IMR-90 (cell line): ENCODE data around the gene NFIA. TPM values are rescaled to one million over a fixed set of nuclear protein-coding genes. Genes with fewer than 3 reads are reported as not detected.

Experiments
- ATAC-seq: fragments of 200-7000 bp; cut with Tn5 transposase; 2 replicates; pipeline ENCODE4 v1.9.1; 2020; ENCODE audit warnings: low read depth, mild to moderate bottlenecking, moderate library complexity
- BruUV-seq: library from RNA; stranded (reverse); fragments of 400-500 nt; replicated peaks from 2 replicates; lab custom pipeline; 2021; lab: Mats Ljungman, UMichigan
- CTCF ChIA-PET: fragments of 300-600 bp; formaldehyde crosslinking; extraction: SDS; loops from one replicate; lab custom pipeline; 2021; ENCODE audit warnings: antibody characterized with exemption; lab: Yijun Ruan, JAX
- POLR2A ChIA-PET: fragments of 300-600 bp; sonication (Branson Sonifier 250); formaldehyde crosslinking; loops from one replicate; lab custom pipeline; 2022; ENCODE audit warnings: antibody characterized with exemption; ENCODE audit not compliant: unreplicated experiment; lab: Charles Lee
- DNase-seq: peaks from one replicate; pipeline ENCODE4 v3.0.0; 2013
- H2AFZ ChIP-seq: replicated peaks from 2 replicates; pipeline ENCODE3; 2013; ENCODE audit warnings: low read length, mild to moderate bottlenecking; ENCODE audit not compliant: poor library complexity
- H2AK5ac ChIP-seq: 2 replicates; pipeline ENCODE4 v1.6.1; 2013; ENCODE audit warnings: low read depth, low read length, inconsistent platforms
- H2AK9ac ChIP-seq: replicated peaks from 2 replicates; pipeline ENCODE3; 2013; ENCODE audit warnings: mild to moderate bottlenecking, low read depth, low read length, moderate library complexity; ENCODE audit not compliant: poor library complexity
- H2BK120ac ChIP-seq: 2 replicates; pipeline ENCODE4 v1.6.1; 2013; ENCODE audit warnings: low read depth, low read length, inconsistent platforms
- H2BK15ac ChIP-seq: 3 replicates; pipeline ENCODE4 v1.6.1; 2013; ENCODE audit warnings: low read depth, low read length, inconsistent platforms
- H2BK20ac ChIP-seq: 2 replicates; pipeline ENCODE4 v1.6.1; 2013; ENCODE audit warnings: low read depth, mild to moderate bottlenecking, inconsistent platforms, low read length, moderate library complexity
- H2BK5ac ChIP-seq: 2 replicates; pipeline ENCODE4 v1.6.1; 2013; ENCODE audit warnings: mild to moderate bottlenecking, low read depth, low read length, inconsistent platforms; ENCODE audit not compliant: poor library complexity, severe bottlenecking
- H3K14ac ChIP-seq: replicated peaks from 2 replicates; pipeline ENCODE4 v1.6.1; 2013; ENCODE audit warnings: low read depth, low read length, inconsistent platforms
- H3K18ac ChIP-seq: 2 replicates; pipeline ENCODE4 v1.6.1; 2013; ENCODE audit warnings: low read depth, low read length, control low read depth
- H3K23ac ChIP-seq: 2 replicates; pipeline ENCODE4 v1.6.1; 2013; ENCODE audit warnings: low read depth, low read length, inconsistent platforms
- H3K27ac ChIP-seq: 2 replicates; pipeline ENCODE4 v1.5.1; 2013; ENCODE audit warnings: mild to moderate bottlenecking, control low read depth, low read length; ENCODE audit not compliant: insufficient read depth
- H3K27me3 ChIP-seq: 2 replicates; pipeline ENCODE4 v1.6.1; 2013; ENCODE audit warnings: low read length; ENCODE audit not compliant: control insufficient read depth, insufficient read depth
- H3K36me3 ChIP-seq: 2 replicates; pipeline ENCODE4 v1.6.1; 2013; ENCODE audit warnings: low read length, mixed read lengths; ENCODE audit not compliant: control insufficient read depth, insufficient read depth
- H3K4ac ChIP-seq: 2 replicates; pipeline ENCODE4 v1.6.1; 2013; ENCODE audit warnings: low read depth, low read length, inconsistent platforms
- H3K4me1 ChIP-seq: 2 replicates; pipeline ENCODE4 v1.6.1; 2013; ENCODE audit warnings: low read length, mixed read lengths; ENCODE audit not compliant: control insufficient read depth, insufficient read depth
- H3K4me2 ChIP-seq: 2 replicates; pipeline ENCODE4 v1.6.1; 2013; ENCODE audit warnings: low read depth, mild to moderate bottlenecking, control low read depth, low read length, moderate library complexity
- H3K4me3 ChIP-seq: 2 replicates; pipeline ENCODE4 v1.5.1; 2013; ENCODE audit warnings: low read depth, mild to moderate bottlenecking, control low read depth, low read length, moderate library complexity; ENCODE audit not compliant: insufficient read depth
- H3K56ac ChIP-seq: 2 replicates; pipeline ENCODE4 v1.6.1; 2013; ENCODE audit warnings: low read length, inconsistent platforms; ENCODE audit not compliant: insufficient read depth; ENCODE audit errors: extremely low read depth
- H3K79me1 ChIP-seq, 2 experiments: 2 replicates each; pipeline ENCODE4 v1.6.1; 2013; ENCODE audit warnings: low read length in 2 of 2, inconsistent platforms in 1 of 2, low read depth in 1 of 2
- H3K9ac ChIP-seq: 2 replicates; pipeline ENCODE4 v1.6.1; 2013; ENCODE audit warnings: low read depth, low read length, control low read depth
- H3K9me1 ChIP-seq: 2 replicates; pipeline ENCODE4 v1.6.1; 2013; ENCODE audit warnings: low read length, inconsistent platforms; ENCODE audit not compliant: insufficient read depth
- H3K9me3 ChIP-seq: 2 replicates; pipeline ENCODE4 v1.6.1; 2013; ENCODE audit warnings: low read length; ENCODE audit not compliant: control insufficient read depth, insufficient read depth
- H4K20me1 ChIP-seq: 2 replicates; pipeline ENCODE4 v1.6.1; 2013; ENCODE audit warnings: low read length, inconsistent platforms; ENCODE audit not compliant: insufficient read depth
- H4K5ac ChIP-seq: 2 replicates; pipeline ENCODE4 v1.6.1; 2013; ENCODE audit warnings: mild to moderate bottlenecking, low read depth, low read length, control low read depth
- H4K8ac ChIP-seq, 2 experiments: 2 replicates each; pipeline ENCODE4 v1.6.1; 2013; ENCODE audit warnings: low read depth in 2 of 2, low read length in 2 of 2, control low read depth in 1 of 2, inconsistent platforms in 1 of 2
- H4K91ac ChIP-seq: 2 replicates; pipeline ENCODE4 v1.6.1; 2013; ENCODE audit warnings: low read depth, low read length, inconsistent platforms; ENCODE audit not compliant: insufficient read depth
- BHLHE40 ChIP-seq: fragments of 150-350 bp; IDR thresholded peaks from 2 replicates; pipeline ENCODE4 v1.6.1; 2016; ENCODE audit warnings: mild to moderate bottlenecking, low read depth, low read length
- CEBPB ChIP-seq: IDR thresholded peaks from 2 replicates; pipeline ENCODE4 v1.6.1; 2012; ENCODE audit warnings: low read depth, low read length, improper control_type of control experiment
- CHD1 ChIP-seq: IDR thresholded peaks from 2 replicates; pipeline ENCODE4 v1.6.1; 2012; ENCODE audit warnings: low read depth, low read length, improper control_type of control experiment
- MAZ ChIP-seq: IDR thresholded peaks from 2 replicates; pipeline ENCODE4 v1.6.1; 2012; ENCODE audit warnings: low read depth, mild to moderate bottlenecking, low read length, improper control_type of control experiment, moderate library complexity, borderline replicate concordance
- NFE2L2 ChIP-seq: fragments of 150-350 bp; IDR thresholded peaks from 2 replicates; pipeline ENCODE4 v1.6.1; 2016; ENCODE audit warnings: low read depth, mild to moderate bottlenecking, low read length
- POLR2A ChIP-seq: IDR thresholded peaks from 2 replicates; pipeline ENCODE4 v1.6.1; 2012; ENCODE audit warnings: mild to moderate bottlenecking, low read depth, low read length
- RAD21 ChIP-seq: IDR thresholded peaks from 2 replicates; pipeline ENCODE4 v1.6.1; 2012; ENCODE audit warnings: low read length, improper control_type of control experiment
- RCOR1 ChIP-seq: IDR thresholded peaks from 2 replicates; pipeline ENCODE4 v1.6.1; 2012; ENCODE audit warnings: mild to moderate bottlenecking, low read length, improper control_type of control experiment; ENCODE audit not compliant: insufficient replicate concordance
- RFX5 ChIP-seq: IDR thresholded peaks from 2 replicates; pipeline ENCODE4 v1.8.0; 2012; ENCODE audit warnings: low read depth, mild to moderate bottlenecking, low read length, moderate library complexity
- SMC3 ChIP-seq: fragments of 150-350 bp; IDR thresholded peaks from 2 replicates; pipeline ENCODE4 v1.6.1; 2016; ENCODE audit warnings: low read depth, mild to moderate bottlenecking, antibody characterized with exemption, low read length, moderate library complexity
- WGBS, 2 experiments: methylation state at CpG; one replicate each; pipeline versions ENCODE4 v1.1.5 to v1.1.7; 2013; ENCODE audit warnings: missing lambda C conversion rate in 2 of 2; ENCODE audit not compliant: insufficient read length in 1 of 2; ENCODE audit errors: extremely low coverage in 2 of 2; 5-methylcytosine and 5-hydroxymethylcytosine counted together
- dilution Hi-C: fragments of 300-500 bp; cut with HindIII; formaldehyde crosslinking; loops from one replicate; pipeline ENCODE4 v1.14.3; 2018; ENCODE audit warnings: low sequenced_read_pairs; ENCODE audit not compliant: unreplicated experiment
- in situ Hi-C: fragments of 300-500 bp; cut with MboI; formaldehyde crosslinking; loops from 3 replicates; pipeline ENCODE4 v1.14.3; 2019; ENCODE audit warnings: low sequenced_read_pairs, inconsistent platforms, mixed read lengths
- intact Hi-C: fragments of 100-400 bp; cut with micrococcal nuclease; formaldehyde crosslinking; loops from 2 replicates; pipeline ENCODE4 v1.10.0; 2022
- polyA plus RNA-seq, 3 experiments: library from polyadenylated mRNA; depleted of rRNA; stranded (reverse); fragments of >200 nt; gene quantifications; 2 replicates each; pipeline ENCODE4 v1.2.3, GENCODE V29; 2012; ENCODE audit warnings: low replicate concordance in 1 of 3
- total RNA-seq: library from RNA; depleted of rRNA; stranded (reverse); fragments of >200 nt; gene quantifications from 2 replicates; pipeline ENCODE4 v1.2.3, GENCODE V29; 2012
- TF ChIP-seq, protein P1 (sequence below): fragments of 150-350 bp; IDR thresholded peaks from 2 replicates; pipeline ENCODE4 v1.6.1; 2016; ENCODE audit warnings: low read depth, mild to moderate bottlenecking, low read length, moderate library complexity, borderline replicate concordance

The NFIA gene
- total and polyA plus RNA-seq, 2 of the 4 experiments (the other 2 are of a cell fraction), result 1.6 to 2.2 TPM

DNA sequence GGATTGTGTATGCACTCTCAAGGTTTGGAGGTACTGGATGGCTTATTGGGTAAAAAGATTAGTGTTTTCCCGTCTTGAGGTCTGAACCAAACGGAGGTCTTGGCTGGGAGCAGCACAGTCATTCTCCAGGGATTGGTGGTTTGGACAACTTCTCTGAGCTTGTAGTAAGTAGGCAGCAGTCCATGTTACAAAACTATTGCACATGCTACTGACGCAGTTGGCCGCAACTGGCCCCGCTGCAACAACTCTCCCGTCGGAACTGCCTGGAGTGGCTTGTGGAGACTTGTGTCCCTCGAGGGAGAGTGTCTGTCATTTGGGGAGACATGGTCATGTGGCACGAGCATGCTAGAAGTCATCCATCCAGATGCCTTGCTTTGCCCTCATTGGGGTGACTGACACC, 366.6 kb downstream of the NFIA start:
- H3K9me1 ChIP-seq, result no peaks in the 10 kb centered on the region
- no peak overlapping the region for H3K56ac ChIP-seq
- no peaks in the 10 kb centered on the region for H3K36me3 ChIP-seq
- H2BK15ac ChIP-seq, result no peak overlapping the region
- DNase-seq (no peak), ATAC-seq (no peak)
- H4K20me1 ChIP-seq, result no peaks in the 10 kb centered on the region
- H2BK120ac ChIP-seq, result no peak overlapping the region
- in situ Hi-C loops, result loop anchor here (5.0 kb wide), 1 partner anchor 407 kb away; no protein-coding TSS in a partner anchor
- no peak overlapping the region for H4K5ac ChIP-seq
- H3K79me1 ChIP-seq, result no peaks in the 10 kb centered on the region
- H3K9me3 ChIP-seq, result no peaks in the 10 kb centered on the region
- H2BK20ac ChIP-seq, result no peak overlapping the region
- no peak overlapping the region for H2AK9ac ChIP-seq
- no peak overlapping the region for H2AFZ ChIP-seq
- no peak overlapping the region for H3K27ac ChIP-seq
- no peak overlapping the region for H3K14ac ChIP-seq
- no peaks in the 10 kb centered on the region; the same call in 1 of the 2 replicates for H3K27me3 ChIP-seq
- H3K18ac ChIP-seq, result no peak overlapping the region
- no peak overlapping the region for H2AK5ac ChIP-seq
- no peak overlapping the region for H3K4me2 ChIP-seq
- no TSS peak for BruUV-seq
- ChIA-PET CTCF (no interaction called here), POLR2A (no interaction called here)
- H3K4ac ChIP-seq, result no peak overlapping the region
- no peak overlapping the region for H3K23ac ChIP-seq
- no peak overlapping the region for H3K4me3 ChIP-seq
- H3K9ac ChIP-seq, result no peak overlapping the region
- H4K8ac ChIP-seq, result no peak overlapping the region
- peaks cover 2% of the 10 kb centered on the region; the same call in 1 of the 2 replicates for H3K4me1 ChIP-seq
- no peak overlapping the region for H2BK5ac ChIP-seq
- no peak for TF ChIP-seq CEBPB
- TF ChIP-seq RAD21, result no peak
- no peak for TF ChIP-seq CHD1
- TF ChIP-seq MAZ, result no peak
- no peak for TF ChIP-seq NFE2L2
- no peak for TF ChIP-seq SMC3
- no peak for TF ChIP-seq RFX5
- TF ChIP-seq POLR2A, result no peak
- TF ChIP-seq RCOR1, result no peak
- no peak for TF ChIP-seq BHLHE40
- TF ChIP-seq, protein P1, sequence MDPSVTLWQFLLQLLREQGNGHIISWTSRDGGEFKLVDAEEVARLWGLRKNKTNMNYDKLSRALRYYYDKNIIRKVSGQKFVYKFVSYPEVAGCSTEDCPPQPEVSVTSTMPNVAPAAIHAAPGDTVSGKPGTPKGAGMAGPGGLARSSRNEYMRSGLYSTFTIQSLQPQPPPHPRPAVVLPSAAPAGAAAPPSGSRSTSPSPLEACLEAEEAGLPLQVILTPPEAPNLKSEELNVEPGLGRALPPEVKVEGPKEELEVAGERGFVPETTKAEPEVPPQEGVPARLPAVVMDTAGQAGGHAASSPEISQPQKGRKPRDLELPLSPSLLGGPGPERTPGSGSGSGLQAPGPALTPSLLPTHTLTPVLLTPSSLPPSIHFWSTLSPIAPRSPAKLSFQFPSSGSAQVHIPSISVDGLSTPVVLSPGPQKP, result no peak
- dilution Hi-C loops, result no loop called here
- intact Hi-C loops, result no loop called here
- H4K91ac ChIP-seq, result no peak overlapping the region
- no CpG with 5 or more reads among the region's 9 CpGs for WGBS, 2 experiments
